A549 treated with GW870086 at 1 μM for 4 hours (cell line): ENCODE data around the gene TNKS2. TPM values are rescaled to one million over a fixed set of nuclear protein-coding genes. Genes with fewer than 3 reads are reported as not detected.

ENCODE experiments used
- total RNA-seq: library from RNA; stranded (reverse); fragments of 200-300 nt; extraction: Qiagen RNA extraction; gene quantifications from 5 replicates; pipeline ENCODE4 v1.2.3, GENCODE V29; 2022; ENCODE audit warnings: low read depth

TNKS2 gene
- total RNA-seq = 13.6 to 22.7 TPM (median 20.5 TPM) in 5 replicates

DNA sequence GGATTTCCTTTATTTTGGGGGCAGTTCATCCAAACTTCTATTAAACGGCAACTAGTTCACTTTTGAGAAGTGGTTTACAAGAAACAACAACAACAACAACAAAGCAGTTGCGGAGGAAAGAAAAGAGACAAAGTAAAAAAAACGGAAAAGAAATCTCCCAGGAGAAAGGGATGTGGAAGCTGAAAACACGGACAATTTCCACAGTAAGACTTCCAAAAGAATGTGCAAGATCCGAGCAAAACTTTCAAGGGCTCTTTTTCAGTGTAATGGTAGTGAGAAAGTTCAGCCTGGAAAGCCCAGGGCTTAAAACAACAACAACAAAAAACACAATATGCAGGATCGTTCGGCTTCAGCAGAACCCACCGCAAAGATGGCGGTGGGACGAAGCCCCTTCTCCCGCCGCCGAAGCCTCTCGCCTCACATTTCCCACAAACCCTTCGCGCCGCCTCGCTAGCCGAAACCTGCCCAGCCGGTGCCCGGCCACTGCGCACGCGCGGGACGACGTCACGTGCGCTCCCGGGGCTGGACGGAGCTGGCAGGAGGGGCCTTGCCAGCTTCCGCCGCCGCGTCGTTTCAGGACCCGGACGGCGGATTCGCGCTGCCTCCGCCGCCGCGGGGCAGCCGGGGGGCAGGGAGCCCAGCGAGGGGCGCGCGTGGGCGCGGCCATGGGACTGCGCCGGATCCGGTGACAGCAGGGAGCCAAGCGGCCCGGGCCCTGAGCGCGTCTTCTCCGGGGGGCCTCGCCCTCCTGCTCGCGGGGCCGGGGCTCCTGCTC is at the start of gene TNKS2:
TSS of gene TNKS2 (plus strand) at position 553 of the 775 bp plus-strand sequence. CDS start 265 bp downstream, outside the sequence.

DNA sequence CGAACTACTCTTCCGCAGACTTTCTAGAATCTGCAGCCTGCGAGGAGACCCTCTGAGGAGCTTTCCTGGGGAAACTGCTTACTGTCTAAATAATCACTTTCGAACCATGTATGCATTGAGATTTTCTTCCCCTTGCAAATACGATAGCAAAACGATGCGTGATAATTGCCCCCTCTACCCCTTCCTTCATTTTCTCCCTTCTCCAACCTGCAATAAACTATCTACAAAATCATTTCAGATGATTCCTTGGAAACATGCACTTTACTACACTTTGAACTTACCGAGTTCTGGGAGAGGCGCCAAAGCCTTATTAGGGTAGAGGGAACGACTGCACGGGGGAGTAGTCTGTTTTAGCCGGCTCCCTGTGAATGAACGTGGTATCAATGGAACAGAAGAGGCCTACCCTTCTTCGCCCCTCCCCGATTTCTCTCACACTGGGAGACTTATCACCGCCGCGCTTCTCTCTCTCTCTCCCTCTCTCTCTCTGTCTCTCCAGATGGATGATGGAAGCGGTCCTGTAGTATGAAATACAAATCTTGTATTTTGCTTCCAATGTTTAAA is 111.0 kb downstream of the TNKS2 start, which contains the start of gene FGFBP3:
TSS of gene FGFBP3 (minus strand) at position 370 of the 561 bp plus-strand sequence. CDS start 517 bp downstream, outside the sequence.

Other genes with a start within 250 kb of the TNKS2 start
- gene PPP1R3C, start 165.4 kb upstream of the TNKS2 start, total RNA-seq = 16.0 to 20.6 TPM (median 17.1 TPM) in 5 replicates
- gene FGFBP3, start 111.1 kb downstream of the TNKS2 start, total RNA-seq = 2.3 to 2.7 TPM (median 2.6 TPM) in 5 replicates
- 8.6 to 15.2 TPM (median 13.9 TPM) in 5 replicates for gene BTAF1, start 125.3 kb downstream of the TNKS2 start, total RNA-seq